ENCODE measurements around the gene SORBS2. TPM values are rescaled to one million over a fixed set of nuclear protein-coding genes. Genes with fewer than 3 reads are reported as not detected.

Gene SORBS2
- total RNA-seq, 1 experiment from 2014 or later, result not detected

- no peaks in the 10 kb centered on the region for H3K27me3 ChIP-seq
- no peak for DNase-seq
- no peaks in the 10 kb centered on the region for H3K9me3 ChIP-seq (replicated peaks)
- H3K4me3 ChIP-seq, result no peak overlapping the region
- H3K27ac ChIP-seq, result no peak overlapping the region
- no peaks in the 10 kb centered on the region for H3K36me3 ChIP-seq
- H3K4me1 ChIP-seq, result peaks cover 13% of the 10 kb centered on the region
Observed at GRCh38 chr4:185839770-185840169, 27.8 kb upstream of the SORBS2 start.

DNA sequence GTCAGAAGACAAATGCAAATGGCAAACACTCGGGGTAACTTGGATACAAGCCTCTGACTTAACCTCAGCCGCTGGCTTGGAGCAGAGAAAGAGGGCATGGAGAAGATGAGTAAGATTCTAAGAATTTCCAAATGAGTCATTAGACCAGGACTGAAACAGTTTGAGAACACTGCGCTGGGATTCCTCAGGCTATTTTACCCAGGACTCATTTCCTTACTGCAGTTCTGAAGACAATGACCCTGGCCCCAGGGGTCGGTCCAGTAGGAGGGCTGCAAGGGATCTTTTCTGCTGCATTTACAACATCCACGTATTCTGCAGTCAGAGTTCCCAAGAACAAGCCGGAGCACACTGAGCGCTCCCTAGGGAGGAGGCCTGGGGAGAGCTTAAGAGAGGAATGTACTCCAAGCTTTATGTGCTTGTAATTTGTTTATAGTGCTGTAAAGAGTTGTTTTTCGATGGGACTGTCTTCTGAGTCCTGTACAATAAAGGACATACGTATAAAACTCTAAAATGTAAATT, 27.3 kb upstream of the SORBS2 start:
- H3K4me1 ChIP-seq, result peaks cover 13% of the 10 kb centered on the region
- H3K9me3 ChIP-seq (replicated peaks), result no peaks in the 10 kb centered on the region
- no peaks in the 10 kb centered on the region for H3K36me3 ChIP-seq
- no peaks in the 10 kb centered on the region for H3K27me3 ChIP-seq
- no peak overlapping the region for H3K4me3 ChIP-seq
- peak overlapping the region; percentile 24; the same call in 1 of the 2 replicates for H3K27ac ChIP-seq
- DNase-seq, result peak; percentile 31 to 43

- Histone ChIP-seq H3K36me3 (no peaks in the 10 kb centered on the region), H3K4me3 (no peak overlapping the region), H3K27me3 (no peaks in the 10 kb centered on the region), H3K4me1 (peaks cover 13% of the 10 kb centered on the region), H3K9me3 (replicated peaks) (no peaks in the 10 kb centered on the region), H3K27ac (peak overlapping the region; percentile 24; the same call in 1 of the 2 replicates)
- no peak for DNase-seq
Observed at GRCh38 chr4:185838514-185839193, 26.7 kb upstream of the SORBS2 start.

GRCh38 chr4:185838104-185838452, 26.1 kb upstream of the SORBS2 start:
- DNase-seq, result no peak
- Histone ChIP-seq H3K27ac (no peak overlapping the region), H3K9me3 (replicated peaks) (no peaks in the 10 kb centered on the region), H3K4me1 (peaks cover 13% of the 10 kb centered on the region), H3K4me3 (no peak overlapping the region), H3K36me3 (no peaks in the 10 kb centered on the region), H3K27me3 (no peaks in the 10 kb centered on the region)

GRCh38 chr4:185837415-185838103, 25.6 kb upstream of the SORBS2 start:
- no peaks in the 10 kb centered on the region for H3K36me3 ChIP-seq
- no peaks in the 10 kb centered on the region for H3K27me3 ChIP-seq
- peaks cover 17% of the 10 kb centered on the region for H3K4me1 ChIP-seq
- no peaks in the 10 kb centered on the region for H3K9me3 ChIP-seq (replicated peaks)
- DNase-seq, result no peak
- H3K4me3 ChIP-seq, result no peak overlapping the region
- H3K27ac ChIP-seq, result no peak overlapping the region

DNA sequence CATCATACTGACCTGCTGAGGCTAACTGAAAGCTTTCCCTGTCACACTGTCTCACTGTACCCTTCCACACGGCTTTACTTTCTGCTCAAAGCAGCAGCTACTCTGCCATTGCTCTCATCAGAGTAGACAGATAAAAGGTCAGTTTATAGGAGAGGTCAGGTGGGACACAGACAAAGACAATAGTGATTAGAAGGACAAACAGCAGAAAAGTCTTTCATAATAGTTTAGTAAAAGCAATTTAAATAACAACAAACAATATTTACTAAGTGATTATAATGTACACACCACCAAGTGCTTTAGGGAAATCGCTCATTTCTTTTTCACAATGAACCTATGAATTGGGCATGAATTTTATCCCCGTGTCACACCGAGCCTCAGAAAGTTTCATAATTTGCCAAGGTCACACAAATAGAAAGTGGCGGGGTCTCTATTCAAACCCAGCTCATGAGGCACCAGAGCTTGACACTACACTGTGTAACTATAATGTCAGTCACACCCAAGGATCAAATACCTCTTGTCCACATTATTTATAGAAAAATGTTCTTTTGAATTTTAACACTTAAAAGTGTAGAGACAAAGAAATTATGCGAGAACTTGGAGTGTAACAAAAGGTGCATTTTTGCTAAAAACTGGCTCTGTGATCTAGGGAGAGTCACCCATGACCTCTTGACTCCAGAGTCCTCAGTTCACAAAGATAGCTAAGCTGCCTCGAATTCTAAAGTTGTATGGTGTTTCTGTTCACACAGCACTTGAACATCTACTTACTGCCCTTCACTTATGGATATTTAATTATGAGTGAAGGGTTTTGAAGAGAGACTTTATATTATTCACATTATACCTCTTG, 24.5 kb upstream of the SORBS2 start:
- Histone ChIP-seq H3K27ac (no peak overlapping the region), H3K4me3 (no peak overlapping the region), H3K4me1 (peaks cover 17% of the 10 kb centered on the region), H3K9me3 (replicated peaks) (no peaks in the 10 kb centered on the region), H3K27me3 (no peaks in the 10 kb centered on the region), H3K36me3 (no peaks in the 10 kb centered on the region)
- DNase-seq, result no peak

- Histone ChIP-seq H3K27ac (no peak overlapping the region), H3K9me3 (replicated peaks) (no peaks in the 10 kb centered on the region), H3K4me1 (peaks cover 17% of the 10 kb centered on the region), H3K36me3 (no peaks in the 10 kb centered on the region), H3K4me3 (no peak overlapping the region), H3K27me3 (no peaks in the 10 kb centered on the region)
- DNase-seq, result no peak
Observed at GRCh38 chr4:185835814-185836213, 23.8 kb upstream of the SORBS2 start.

GRCh38 chr4:185835336-185835735, 23.3 kb upstream of the SORBS2 start:
- Histone ChIP-seq H3K4me3 (no peak overlapping the region), H3K9me3 (replicated peaks) (no peaks in the 10 kb centered on the region), H3K4me1 (peaks cover 17% of the 10 kb centered on the region), H3K27ac (no peak overlapping the region), H3K27me3 (no peaks in the 10 kb centered on the region), H3K36me3 (no peaks in the 10 kb centered on the region)
- DNase-seq, result no peak

- peaks cover 17% of the 10 kb centered on the region for H3K4me1 ChIP-seq
- H3K27ac ChIP-seq, result no peak overlapping the region
- H3K9me3 ChIP-seq (replicated peaks), result no peaks in the 10 kb centered on the region
- no peak overlapping the region for H3K4me3 ChIP-seq
- no peaks in the 10 kb centered on the region for H3K36me3 ChIP-seq
- no peaks in the 10 kb centered on the region for H3K27me3 ChIP-seq
- DNase-seq, result no peak
Observed at GRCh38 chr4:185834778-185835177, 22.8 kb upstream of the SORBS2 start.

GRCh38 chr4:185834088-185834487, 22.1 kb upstream of the SORBS2 start:
- Histone ChIP-seq H3K27me3 (no peaks in the 10 kb centered on the region), H3K4me3 (no peak overlapping the region), H3K27ac (no peak overlapping the region), H3K4me1 (peaks cover 10% of the 10 kb centered on the region), H3K9me3 (replicated peaks) (no peaks in the 10 kb centered on the region), H3K36me3 (no peaks in the 10 kb centered on the region)
- no peak for DNase-seq

- H3K27ac ChIP-seq, result no peak overlapping the region
- H3K36me3 ChIP-seq, result no peaks in the 10 kb centered on the region
- peak; percentile 7 to 15 for DNase-seq
- H3K27me3 ChIP-seq, result no peaks in the 10 kb centered on the region
- no peaks in the 10 kb centered on the region for H3K9me3 ChIP-seq (replicated peaks)
- peaks cover 4% of the 10 kb centered on the region; the same call in 1 of the 2 replicates for H3K4me1 ChIP-seq
- no peak overlapping the region for H3K4me3 ChIP-seq
Observed at GRCh38 chr4:185833055-185833598, 21.1 kb upstream of the SORBS2 start.

DNA sequence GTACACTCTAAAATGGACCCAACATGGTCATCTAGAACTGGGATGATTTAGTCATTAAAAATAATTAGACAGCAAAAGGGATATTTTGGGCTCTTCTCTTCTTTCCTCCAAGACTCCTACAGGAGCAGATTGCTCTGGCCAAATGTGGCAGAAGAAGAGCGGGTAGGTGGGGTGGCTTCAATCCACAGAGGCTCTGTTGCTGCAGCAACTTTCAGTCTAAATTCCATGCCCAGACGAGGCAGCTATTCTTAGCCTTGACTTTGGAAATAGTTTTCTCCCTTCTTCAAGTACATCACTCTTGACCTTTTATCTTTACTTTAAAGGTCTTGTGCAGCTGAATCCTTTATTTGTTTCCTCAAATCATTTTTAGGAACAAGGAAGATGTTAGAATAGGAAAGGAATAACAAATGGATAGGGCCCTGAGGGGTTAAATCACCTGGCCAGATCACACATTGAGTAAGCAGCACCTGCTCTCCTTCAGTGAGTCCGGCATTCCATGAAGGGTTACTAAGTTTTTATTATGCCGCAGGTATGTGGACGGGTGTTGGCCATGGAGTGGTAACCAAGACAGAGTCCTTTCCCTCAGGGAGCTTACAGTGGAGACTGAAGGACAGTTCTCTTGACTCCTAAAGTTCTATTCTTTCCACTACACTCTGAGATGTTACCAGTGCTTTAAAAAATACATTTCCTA, 19.3 kb upstream of the SORBS2 start:
- no peaks in the 10 kb centered on the region for H3K36me3 ChIP-seq

GRCh38 chr4:185830263-185830994, 18.4 kb upstream of the SORBS2 start:
- H3K27ac ChIP-seq, result no peak overlapping the region
- H3K4me3 ChIP-seq, result no peak overlapping the region
- no peaks in the 10 kb centered on the region for H3K27me3 ChIP-seq
- H3K36me3 ChIP-seq, result no peaks in the 10 kb centered on the region
- H3K9me3 ChIP-seq (replicated peaks), result no peaks in the 10 kb centered on the region
- DNase-seq, result no peak
- peaks cover 4% of the 10 kb centered on the region; the same call in 1 of the 2 replicates for H3K4me1 ChIP-seq

More for the DNA sequence above, 19.3 kb upstream of the SORBS2 start:
- Histone ChIP-seq H3K4me1 (peaks cover 4% of the 10 kb centered on the region; the same call in 1 of the 2 replicates), H3K9me3 (replicated peaks) (no peaks in the 10 kb centered on the region), H3K4me3 (no peak overlapping the region), H3K27ac (no peak overlapping the region), H3K27me3 (no peaks in the 10 kb centered on the region)
- no peak for DNase-seq

DNA sequence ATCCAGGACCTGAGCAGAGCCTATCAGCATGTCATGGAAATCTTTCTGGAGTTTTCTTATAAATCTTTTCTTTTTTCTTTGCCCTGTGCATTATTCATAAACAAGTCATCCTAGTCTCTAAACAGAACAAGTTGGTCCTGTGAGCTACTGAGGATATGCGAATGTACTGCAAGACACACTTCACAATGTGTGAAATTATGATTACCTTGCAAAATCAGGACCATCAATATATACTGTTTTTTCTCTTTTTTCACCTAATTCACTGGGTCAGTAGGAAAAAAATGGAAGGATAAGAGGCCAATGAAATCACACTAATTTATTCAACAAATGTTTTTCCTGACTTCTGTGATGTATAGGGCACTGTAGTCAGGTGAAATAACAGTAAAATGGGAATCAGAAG, 14.4 kb upstream of the SORBS2 start:
- DNase-seq, result no peak
- Histone ChIP-seq H3K4me1 (no peaks in the 10 kb centered on the region), H3K9me3 (replicated peaks) (no peaks in the 10 kb centered on the region), H3K27ac (no peak overlapping the region), H3K27me3 (no peaks in the 10 kb centered on the region), H3K36me3 (no peaks in the 10 kb centered on the region), H3K4me3 (no peak overlapping the region)

Measured in SJCRH30 (cell line).